Astrocyte (in vitro differentiated cells and primary cell): ENCODE results near the gene FNDC3B.

Experiments used
- EZH2 ChIP-seq: IDR thresholded peaks from 2 replicates; pipeline ENCODE4 v1.6.1; 2012; ENCODE audit warnings: mild to moderate bottlenecking, low read length, inconsistent platforms; ENCODE audit not compliant: insufficient read depth
- TF ChIP-seq, protein P1 (sequence below): IDR thresholded peaks from 2 replicates; pipeline ENCODE4 v1.5.1; 2011; ENCODE audit warnings: low read depth, mild to moderate bottlenecking, inconsistent platforms, low read length, moderate library complexity; ENCODE audit not compliant: insufficient read depth

DNA sequence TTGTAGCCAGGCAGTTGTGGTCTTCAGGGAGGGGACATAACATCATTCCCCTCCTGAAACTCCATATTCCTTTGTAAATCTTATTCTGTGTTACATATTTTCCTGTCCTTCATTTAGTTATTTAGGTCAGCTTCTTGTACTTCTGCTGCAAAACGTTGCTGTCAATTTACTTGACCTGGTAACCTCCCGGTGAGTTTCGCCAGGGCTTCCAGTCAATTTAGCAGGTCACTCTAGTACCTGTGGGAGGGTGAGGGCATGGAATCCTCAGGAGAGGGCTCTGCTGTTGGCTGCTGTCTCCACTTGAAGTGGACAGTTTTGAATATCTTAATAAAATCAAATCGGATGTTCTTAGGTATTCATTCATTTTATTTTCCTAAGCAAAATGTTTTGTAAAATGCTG lies 29.6 kb downstream of the FNDC3B start:
- TF ChIP-seq, protein P1, sequence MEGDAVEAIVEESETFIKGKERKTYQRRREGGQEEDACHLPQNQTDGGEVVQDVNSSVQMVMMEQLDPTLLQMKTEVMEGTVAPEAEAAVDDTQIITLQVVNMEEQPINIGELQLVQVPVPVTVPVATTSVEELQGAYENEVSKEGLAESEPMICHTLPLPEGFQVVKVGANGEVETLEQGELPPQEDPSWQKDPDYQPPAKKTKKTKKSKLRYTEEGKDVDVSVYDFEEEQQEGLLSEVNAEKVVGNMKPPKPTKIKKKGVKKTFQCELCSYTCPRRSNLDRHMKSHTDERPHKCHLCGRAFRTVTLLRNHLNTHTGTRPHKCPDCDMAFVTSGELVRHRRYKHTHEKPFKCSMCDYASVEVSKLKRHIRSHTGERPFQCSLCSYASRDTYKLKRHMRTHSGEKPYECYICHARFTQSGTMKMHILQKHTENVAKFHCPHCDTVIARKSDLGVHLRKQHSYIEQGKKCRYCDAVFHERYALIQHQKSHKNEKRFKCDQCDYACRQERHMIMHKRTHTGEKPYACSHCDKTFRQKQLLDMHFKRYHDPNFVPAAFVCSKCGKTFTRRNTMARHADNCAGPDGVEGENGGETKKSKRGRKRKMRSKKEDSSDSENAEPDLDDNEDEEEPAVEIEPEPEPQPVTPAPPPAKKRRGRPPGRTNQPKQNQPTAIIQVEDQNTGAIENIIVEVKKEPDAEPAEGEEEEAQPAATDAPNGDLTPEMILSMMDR, result no peak
- no peak for TF ChIP-seq EZH2
